AG08395 (cell line): ENCODE data around the gene KIF9.
"Not testable (repeated sequence)": the region's sequence is repeated elsewhere in the genome, so short reads cannot be mapped to it uniquely, and the experiment has no call there.

ENCODE experiments used
- DNase-seq: peaks from one replicate; pipeline ENCODE4 v3.0.0; 2012; ENCODE audit warnings: mixed read lengths, low spot score

KIF9 gene

DNA sequence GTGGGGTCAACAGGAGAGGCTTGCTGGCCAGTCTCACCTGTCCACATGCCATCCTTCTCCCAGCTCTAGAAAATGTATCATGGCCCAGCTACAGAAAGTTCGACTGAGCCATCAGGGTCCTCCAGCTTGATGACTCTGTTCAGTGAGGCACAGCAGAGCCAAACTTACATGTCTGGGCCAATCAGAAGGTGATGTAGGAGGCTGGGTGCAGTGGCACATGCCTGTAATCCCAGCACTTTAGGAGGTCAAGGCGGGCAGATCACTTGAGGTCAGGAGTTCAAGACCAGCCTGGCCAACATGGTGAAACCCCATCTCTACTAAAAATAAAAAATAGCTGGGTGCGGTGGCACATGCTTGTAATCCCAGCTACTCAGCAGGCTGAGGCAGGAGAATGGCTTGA, 31.5 kb downstream of the KIF9 start:
- not testable (repeated sequence) for DNase-seq

DNA sequence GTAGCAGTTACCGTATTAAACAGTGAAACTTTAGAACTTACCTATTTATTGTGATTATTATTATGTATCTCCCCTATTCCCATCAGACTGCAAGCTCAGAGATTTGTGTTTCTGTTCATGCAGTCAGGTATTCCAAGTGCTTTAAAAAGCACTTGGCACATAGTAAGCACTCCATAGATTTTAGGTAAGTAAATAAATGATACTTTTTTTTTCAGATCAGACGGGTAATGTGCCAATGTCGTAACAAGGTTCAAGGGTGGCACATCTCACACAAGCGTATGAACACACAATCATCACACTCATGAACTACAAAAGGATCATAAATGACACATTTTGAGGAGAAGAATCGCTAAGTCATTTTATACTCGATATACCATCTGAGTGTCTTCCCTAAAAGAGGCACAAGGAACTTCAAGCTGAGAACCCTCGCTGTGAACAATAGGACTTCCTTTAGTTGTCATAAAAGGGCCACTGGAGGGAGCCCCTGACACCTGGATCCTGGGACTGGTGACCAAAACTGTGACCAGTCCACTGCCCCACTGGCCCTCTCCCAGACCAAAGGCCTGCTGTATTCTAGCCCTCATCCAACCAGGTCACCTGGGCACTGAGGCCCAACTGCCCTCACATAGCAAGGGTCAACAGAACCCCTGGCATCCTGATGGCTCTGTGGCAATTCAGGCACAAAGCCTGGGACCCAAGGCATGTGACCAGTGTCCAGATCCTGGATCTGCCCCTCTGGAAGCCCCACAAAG, 32.1 kb downstream of the KIF9 start:
- DNase-seq, result peak; percentile 70

- DNase-seq, result no peak
Measured at GRCh38 chr3:47247131-47248064, 35.2 kb downstream of the KIF9 start.

DNA sequence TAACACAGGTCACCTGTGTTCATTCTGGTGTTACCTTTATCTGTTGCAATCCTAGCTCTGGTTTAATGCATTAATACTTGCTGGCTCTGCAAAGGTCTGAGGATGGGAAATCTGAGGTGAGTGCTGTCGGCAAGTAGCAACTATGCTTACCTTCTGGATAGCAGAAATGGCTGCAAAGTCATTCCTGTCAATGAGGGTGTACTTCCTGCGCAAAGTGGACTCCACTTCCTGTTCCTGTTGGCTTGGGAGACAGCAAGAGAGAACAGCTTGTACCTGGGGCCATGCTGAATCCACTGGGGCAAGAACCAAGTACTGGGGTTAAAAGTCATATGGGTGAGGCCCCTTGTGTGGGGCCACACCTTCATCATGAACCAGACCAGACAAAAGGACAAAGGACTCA, 37.3 kb downstream of the KIF9 start:
- DNase-seq, result no peak

- no peak for DNase-seq
Measured at GRCh38 chr3:47244531-47245100, 38.0 kb downstream of the KIF9 start.

DNA sequence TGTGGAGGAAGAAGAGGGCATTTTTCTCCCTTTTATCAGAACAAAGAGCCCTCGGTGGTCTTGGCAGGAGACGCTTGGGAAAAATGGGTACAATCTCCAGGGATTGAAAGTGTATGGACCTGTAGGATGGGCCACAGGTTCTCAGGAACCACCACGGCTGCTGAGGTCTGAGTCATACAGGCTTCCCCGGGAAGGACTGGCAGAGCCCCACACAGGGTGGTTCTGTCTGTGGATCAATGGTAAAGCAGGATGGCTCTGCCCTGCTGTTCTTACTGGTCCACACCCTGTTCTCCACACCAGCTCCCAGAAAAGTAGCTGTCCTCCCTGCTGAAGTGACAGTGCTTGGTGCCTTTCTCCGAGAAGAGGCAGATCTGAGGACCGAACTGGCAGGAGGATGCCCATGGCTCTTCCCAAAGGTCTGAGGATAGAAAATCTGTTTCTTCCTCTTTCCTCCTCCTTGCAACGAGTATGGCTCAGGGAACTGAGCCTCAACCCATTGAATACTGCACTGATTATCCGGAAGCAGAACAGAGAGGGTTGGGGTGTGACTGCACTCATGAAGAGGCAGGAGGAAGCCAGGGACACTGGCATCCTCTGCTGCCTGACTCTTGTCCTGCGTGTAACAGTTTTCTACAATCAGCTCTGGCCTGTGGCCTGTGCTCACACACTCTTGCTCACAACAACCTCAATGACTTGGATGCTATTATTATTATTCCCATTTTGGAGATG, 39.0 kb downstream of the KIF9 start:
- DNase-seq, result no peak

- DNase-seq, result no peak
Measured at GRCh38 chr3:47239929-47240328, 42.7 kb downstream of the KIF9 start.

DNA sequence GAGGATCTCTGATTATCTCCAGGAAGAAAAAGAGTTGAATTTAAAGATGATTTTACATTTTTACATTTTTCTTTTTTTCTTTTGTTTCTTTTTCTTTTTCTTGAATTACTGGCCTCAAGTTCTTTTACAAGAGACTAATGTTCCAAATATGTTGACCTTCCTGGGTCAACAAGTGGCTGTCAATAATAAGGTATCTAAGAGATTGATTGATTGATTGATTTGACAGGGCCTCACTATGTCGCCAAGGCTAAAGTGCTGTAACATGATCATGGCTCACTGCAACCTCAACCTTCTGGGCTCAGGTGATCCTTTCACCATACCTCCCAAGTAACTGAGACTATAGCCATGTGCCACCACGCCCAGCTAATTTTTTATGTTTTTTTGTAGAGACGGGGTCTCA, 44.6 kb downstream of the KIF9 start:
- no peak for DNase-seq

DNA sequence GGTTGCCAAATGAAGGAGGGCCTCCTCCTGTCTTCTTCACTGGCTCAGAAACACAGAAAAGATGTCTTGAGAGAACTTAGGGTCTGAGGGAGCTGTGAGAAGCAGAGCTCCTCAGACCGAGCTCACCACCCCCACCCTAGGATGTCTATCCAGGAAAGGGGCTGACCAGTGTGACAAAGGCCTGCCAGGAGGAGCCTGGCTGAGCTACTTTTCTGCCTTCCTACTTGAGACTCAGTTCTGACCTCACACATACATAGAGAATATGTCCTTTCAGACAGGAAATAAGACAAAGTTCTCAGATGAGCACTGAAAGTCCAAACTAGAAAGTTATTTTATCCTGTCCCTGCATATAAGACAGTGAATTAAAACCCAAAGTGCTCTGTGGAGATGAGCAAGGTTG, 54.5 kb downstream of the KIF9 start:
- no peak for DNase-seq

GRCh38 chr3:47227678-47228077, 54.9 kb downstream of the KIF9 start:
- no peak for DNase-seq

DNA sequence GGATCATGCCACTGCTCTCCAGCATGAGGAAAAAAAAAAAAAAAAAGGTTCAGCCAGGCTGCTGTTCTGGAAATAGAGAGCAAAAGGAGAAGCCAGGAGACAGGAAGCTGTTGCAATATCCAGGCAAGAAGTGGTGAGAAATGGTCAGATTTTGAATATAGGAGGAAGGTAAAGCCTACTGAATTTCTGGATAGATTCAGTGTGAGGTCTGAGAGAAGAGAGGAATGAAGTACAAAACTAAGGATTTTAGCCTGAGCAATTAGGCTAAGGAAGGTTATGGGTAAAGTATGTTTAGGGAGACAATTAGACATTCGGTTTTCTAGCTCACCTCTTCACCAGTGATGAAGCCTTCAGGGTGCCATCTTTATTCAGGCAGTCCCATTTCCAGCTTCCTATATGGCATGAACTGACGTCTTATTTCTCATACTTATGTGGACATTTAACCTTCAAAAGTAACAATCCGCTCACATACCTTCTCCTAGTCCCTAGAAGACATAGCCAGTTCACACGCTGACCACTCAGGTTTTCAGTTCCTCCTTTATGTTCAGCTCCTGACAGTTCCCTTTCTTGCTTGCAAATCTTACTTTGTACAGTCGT, 57.2 kb downstream of the KIF9 start:
- DNase-seq, result no peak

DNA sequence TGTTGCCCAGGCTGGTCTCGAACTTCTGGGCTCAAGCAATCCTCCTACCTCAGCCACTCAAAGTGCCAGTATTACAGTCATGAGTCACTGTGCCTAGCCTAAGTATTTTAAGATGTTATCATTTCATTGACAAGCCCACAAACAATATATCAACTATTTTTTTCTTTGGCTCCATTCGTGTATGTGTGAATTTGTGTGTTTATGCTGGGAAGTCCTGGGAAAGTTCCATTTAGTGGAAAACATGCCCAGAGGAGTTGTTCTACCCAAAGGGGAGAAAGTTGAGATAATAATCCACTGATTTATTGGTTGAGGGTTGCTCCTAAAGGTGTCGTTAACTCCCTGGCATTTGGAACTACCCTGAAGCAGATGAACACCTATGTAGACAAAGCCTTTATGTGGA, 58.8 kb downstream of the KIF9 start:
- DNase-seq, result no peak

- DNase-seq, result no peak
Measured at GRCh38 chr3:47221798-47222197, 60.8 kb downstream of the KIF9 start.

DNA sequence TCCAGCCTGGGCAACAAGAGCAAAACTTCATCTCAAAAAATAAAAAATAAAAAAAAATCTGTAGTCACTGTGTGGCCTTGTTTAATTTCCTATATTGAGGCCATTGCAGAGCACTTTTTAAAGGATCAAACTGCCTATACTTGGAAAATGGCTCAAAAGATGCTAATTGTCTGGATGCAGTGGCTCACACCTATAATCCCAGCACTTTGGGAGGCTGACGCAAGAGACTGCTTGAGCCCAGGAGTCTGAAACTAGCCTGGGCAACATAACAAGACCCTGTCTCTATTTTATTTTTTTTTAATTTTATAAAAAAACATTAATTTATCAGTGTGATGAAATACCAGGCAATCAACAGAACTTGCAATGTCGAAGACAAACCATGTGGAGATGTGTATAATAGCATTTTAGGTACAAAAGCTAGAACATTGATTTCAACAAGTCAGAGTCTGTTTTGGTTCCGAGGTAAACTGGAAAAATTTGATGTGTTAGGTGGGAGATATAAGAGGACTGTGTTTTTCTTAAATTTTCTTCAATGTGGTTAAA, 71.7 kb downstream of the KIF9 start:
- no peak for DNase-seq

DNA sequence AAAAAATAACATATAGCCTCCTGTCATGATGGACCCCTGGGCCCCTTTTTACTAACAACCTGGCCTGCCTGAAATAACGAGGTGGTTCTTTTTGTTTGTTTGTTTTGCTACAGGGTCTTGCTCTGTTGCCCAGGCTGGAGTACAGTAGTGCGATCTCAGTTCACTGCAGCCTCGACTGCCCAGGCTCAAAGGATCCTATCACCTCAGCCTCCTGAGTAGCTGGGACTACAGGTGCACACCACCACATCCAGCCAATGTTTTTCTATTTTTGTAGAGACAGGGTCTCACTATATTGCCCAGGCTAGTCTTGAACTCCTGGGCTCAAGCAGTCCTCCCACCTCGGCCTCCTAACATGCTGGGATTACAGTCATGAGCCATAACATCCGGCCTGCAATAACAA, 76.6 kb downstream of the KIF9 start:
- not testable (repeated sequence) for DNase-seq

DNA sequence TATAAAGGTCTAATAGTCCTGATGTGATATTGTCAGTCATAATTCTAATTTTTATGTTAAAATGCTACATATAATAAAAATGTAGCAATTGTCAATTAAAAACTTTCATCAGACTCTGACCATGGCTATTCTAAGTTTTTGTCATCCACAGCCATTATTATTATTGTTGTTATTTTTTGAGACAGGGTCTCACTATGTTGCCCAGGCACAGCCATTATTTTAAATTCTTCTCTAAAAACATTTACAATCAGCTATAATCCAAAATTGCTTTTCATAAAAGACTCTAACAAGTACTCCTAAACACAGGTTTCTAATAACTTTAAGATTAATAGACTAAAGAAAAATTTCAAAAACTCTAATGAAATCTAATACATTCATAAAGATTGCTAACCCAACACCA, 77.7 kb downstream of the KIF9 start:
- no peak for DNase-seq

DNA sequence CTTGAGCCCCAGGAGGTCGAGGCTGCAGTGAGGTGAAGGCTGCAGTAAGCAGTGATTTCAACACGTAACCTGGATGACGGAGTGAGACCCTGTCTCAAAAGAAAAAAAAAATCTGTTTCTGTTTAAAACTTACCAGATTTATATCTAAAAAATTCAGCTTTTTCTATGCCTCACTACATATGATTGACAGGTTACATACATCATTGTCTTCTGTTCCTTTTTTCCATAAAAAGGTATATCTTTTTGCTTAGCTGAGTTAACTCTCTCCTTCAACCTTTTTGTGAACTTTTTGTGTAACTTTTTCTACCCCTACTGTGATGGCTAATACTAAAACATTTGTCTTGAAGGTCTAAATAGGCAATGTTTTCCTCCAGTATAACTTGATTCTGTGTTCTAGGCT, 80.1 kb downstream of the KIF9 start:
- no peak for DNase-seq

DNA sequence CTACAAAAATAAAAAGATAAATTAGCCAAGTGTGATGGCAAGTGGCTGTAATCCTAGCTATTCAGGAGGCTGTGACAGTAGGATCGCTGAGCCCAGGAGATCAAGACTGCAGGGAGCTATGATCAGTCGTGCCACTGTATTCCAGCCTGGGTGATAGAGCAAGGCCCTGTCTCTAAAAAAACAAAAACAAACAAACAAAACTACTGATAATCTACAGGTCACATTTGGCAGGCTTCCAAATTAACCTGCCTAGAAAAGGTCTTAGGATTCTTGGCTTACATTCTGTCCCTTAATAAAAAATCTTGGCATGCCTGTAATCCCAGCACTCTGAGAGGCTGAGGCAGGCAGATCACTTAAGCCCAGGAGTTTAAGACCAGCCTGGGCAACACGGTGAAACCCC, 85.3 kb downstream of the KIF9 start:
- DNase-seq, result no peak

DNA sequence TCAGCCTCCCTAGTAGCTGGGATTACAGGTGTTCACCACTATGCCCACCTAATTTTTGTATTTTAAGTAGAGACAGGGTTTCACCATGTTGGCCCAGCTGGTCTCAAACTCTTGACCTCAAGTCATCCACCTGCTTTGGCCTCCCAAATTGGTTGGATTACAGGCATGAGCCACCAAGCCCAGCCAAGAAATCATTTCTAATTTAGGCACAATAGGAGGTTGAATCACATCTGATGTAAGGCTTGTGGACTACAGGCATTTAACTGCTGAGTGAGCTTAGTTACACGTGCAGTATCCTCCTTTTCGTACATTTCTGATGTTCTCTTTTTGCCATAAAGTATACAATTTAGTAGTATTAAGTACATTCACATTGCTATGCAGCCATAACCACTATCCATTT, 87.6 kb downstream of the KIF9 start:
- no peak for DNase-seq

DNA sequence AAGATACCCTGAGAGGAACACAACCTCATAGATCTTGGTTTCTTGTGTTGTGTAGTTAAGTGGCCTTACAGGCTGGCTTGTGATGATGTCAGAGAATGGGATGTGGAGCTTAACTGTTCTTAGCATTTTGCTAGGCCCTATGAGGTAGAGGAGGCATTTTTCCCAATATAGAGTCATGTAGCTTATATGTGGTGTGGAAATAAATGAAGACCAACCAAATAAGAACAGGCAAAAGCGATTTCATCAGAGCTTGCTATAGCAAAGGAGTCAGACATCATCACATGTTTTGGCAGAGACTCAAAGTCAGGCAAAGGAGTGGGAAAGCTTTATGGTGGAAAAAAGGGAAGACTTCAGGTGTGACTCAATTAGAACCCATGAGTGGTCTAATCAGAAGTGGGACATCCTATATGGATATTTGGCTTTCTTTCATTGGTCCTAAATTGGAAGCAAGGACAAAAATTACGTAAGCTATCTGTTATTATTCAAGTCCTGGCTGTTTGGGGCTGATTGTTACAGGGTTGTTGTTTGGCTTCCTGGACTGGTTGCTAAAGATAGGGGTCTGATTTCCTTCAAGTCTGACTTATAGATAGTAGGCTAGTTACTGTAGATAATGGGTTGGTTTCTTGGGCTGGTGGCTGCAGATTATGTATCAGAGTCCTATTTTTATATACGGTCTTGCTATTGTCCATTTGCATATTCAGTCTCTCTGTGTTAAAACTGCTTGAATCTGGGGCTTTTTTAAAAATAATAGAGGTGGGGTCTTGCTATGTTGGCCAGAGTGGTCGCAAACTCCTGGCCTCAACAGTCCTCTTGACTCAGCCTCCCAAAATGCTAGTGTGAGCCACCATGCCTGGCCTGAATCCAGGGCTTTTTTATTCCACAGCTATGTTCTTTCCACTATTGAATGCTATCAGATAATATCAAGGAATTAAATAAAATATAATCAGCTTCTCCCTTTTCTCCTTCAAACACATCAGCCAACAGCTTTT, 88.4 kb downstream of the KIF9 start:
- no peak for DNase-seq
